GM12873 (cell line): ENCODE measurements around the gene UHRF2.

Experiments
- TF ChIP-seq, protein P1 (sequence below): IDR thresholded peaks from 2 replicates; pipeline ENCODE4 v1.5.1; 2012; ENCODE audit warnings: low read depth, mild to moderate bottlenecking, moderate library complexity, low read length, control low read depth; ENCODE audit not compliant: insufficient read depth; ENCODE audit errors: missing control alignments

Gene UHRF2

DNA sequence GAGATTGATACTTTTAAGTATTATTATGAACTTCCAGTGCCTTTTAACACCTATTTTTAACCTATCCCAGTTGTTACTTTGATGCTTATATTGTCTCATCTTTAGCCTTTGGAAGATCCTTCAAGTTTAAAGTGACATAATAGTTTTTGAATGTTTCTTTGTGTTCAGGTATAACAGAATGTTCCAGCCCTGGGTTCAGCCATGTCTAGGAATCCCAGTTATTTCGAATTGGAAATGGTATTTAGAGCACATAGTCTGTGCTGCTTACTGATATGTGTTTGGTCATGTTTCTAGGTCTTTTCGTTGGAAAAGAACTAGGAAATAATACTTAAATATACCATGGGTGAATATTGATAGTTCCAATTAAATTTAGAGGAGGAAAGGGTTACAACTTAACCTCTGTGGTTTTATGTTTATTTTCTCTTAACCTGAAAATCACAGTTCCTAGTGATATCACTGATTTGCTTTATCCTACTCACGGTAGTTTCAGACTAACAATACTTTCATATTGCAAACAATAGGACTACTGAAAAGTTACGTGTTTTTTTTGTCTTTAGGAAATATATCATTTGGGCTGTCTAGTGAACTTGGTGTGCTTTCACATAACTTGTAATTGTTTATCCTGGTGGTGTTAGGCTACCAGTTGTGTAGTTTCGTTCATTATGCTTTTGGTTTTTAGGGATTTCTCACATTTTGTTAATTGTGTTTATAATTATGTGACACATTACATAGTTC is 37.8 kb downstream of the UHRF2 start:
- TF ChIP-seq, protein P1, sequence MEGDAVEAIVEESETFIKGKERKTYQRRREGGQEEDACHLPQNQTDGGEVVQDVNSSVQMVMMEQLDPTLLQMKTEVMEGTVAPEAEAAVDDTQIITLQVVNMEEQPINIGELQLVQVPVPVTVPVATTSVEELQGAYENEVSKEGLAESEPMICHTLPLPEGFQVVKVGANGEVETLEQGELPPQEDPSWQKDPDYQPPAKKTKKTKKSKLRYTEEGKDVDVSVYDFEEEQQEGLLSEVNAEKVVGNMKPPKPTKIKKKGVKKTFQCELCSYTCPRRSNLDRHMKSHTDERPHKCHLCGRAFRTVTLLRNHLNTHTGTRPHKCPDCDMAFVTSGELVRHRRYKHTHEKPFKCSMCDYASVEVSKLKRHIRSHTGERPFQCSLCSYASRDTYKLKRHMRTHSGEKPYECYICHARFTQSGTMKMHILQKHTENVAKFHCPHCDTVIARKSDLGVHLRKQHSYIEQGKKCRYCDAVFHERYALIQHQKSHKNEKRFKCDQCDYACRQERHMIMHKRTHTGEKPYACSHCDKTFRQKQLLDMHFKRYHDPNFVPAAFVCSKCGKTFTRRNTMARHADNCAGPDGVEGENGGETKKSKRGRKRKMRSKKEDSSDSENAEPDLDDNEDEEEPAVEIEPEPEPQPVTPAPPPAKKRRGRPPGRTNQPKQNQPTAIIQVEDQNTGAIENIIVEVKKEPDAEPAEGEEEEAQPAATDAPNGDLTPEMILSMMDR: no peak

DNA sequence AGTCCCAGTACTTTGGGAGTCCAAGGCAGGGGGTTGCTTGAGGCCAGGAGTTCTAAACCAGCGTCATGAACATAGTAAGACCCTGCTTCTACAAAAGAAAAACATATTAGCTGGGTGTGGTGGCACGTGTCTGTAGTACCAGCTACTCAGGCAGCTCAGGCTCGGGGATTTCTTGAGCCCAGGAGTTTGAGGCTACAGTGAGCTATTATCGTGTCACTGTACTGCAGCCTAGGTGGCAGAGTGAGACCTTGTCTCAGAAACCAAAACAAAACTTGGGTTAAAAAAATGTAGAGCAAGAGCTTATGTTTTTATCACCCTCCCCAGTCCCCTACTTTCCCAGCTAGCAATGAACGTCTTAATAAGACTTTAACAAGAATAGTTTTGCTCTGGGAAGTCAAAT is 46.7 kb downstream of the UHRF2 start:
- TF ChIP-seq, protein P1: no peak

DNA sequence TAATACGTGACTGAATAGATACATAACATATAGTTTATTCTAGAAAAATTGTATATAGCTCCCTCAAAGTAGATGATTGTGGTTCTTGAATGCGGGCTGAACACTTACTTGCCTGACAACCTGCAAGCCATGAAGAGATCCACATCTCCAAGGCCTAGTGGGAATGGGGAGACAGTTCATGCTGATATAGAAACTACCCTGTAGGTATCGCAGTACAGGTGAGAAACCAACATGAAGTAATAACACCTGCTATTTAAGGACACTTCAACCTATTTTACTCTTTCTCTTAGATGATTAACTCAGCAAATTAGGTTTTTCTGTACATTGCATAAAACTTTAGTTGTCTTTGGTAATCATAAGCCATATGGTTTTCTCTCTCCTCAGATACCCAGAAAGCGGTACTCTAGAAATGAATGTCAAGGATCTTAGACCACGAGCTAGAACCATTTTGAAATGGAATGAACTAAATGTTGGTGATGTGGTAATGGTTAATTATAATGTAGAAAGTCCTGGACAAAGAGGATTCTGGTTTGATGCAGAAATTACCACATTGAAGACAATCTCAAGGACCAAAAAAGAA is 47.3 kb downstream of the UHRF2 start:
- TF ChIP-seq, protein P1: no peak

DNA sequence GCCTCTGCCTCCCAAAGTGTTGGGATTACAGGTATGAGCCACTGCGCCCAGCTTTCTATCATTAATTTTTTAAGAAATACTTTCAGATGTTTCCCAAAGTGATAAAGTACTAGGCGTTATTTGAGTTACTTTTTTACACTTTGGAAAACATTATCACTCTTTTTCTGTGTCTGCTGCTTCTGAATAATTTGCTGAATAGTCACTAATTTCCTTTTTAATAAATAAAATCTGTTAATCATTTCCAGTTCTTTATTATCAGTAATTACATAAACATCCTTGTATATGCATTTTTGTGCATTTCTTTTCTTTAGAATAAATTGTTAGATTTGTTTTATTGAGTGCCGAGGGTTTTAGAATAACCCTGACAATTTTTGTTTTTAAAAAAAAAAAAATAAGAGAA is 48.6 kb downstream of the UHRF2 start:
- TF ChIP-seq, protein P1: no peak

DNA sequence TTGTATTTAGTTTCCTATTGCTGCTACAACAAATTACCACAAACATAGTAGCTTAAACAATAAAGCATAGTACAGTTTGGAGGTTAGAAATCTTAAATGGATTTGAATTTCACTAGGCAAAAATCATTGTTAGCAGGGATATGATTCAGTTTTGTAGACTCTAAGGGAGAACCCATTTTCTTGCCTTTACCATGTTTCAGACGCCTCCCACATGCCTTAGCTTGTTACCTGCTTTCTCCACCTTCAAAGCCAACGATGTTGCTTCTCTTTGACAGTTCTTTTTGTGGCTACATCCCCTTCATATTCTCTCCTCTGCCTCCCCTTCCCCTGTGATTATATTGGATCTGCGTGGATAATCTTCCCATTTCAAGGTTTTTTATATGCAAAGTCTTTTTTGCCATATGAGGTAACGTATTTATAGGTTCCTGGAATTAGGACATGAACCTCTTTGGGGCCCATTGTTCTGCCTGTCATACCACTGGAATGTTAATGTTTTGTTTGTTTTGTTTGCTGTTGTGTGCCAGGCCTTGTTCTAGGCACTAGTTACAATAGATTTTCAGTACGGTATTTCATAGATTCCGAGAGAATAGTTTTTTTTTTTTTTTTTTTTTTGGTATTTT is 54.1 kb downstream of the UHRF2 start:
- TF ChIP-seq, protein P1: no peak

DNA sequence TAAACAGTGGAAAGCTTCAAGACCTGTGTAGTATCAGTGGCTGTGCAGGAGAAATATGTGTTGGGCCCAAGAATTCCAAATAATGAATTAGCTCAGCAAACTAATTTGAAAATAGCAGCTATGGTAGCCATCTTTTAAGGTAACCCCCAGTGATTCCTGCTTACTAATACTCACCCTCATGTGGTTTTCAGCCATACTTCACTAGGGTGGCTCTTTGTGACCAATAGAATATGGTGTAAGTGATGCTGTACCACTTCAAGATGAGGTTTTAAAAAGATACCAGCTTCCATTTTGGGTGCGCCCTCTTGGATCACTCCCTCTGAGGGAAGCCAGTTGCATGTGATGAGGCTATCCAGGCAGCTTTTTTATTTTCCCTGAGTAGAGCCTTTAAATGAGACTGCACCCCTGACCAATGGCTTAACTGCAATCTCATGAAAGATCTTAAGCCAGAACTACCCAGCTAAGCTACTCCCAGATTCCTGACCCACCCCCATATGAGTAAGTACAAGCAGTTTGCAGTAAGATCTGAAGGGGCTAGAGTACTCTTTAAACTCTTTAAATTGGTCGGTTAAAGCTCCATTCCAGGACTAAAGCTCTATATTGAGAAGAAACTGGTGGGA is 58.3 kb downstream of the UHRF2 start:
- TF ChIP-seq, protein P1: no peak

DNA sequence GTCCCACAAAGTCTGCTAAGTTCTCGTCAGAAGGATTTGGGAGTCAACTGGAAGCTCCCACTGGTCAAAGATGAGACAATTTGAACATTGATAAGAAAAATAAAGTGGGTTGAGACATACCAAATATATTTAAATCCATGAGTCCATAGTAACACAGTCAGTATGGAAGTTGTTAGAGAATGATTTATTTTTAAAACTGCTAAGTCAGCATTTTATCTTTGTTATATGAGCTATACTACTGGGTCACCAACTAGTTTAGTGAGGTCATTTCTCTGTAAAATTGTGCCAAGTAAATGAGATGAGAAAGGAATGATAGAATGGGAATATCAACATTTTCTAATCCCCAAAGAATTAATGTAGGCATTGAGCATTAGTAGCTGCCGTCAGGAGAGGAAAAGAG is 60.2 kb downstream of the UHRF2 start:
- TF ChIP-seq, protein P1: no peak
